Thymus (tissue), 14 donors: ENCODE data around the gene DDX3X. TPM values are rescaled to one million over a fixed set of nuclear protein-coding genes. Genes with fewer than 3 reads are reported as not detected.
A peak's percentile ranks its signal among the peaks of the same experiment; 100 is the strongest.
"Not testable (repeated sequence)": the region's sequence is repeated elsewhere in the genome, so short reads cannot be mapped to it uniquely, and the experiment has no call there.

ENCODE experiments used
- DNase-seq, 9 donors: peaks; one replicate each; pipeline ENCODE4 v3.0.0-alpha.2; 2013; ENCODE audit warnings: low spot score in 9 of 9, low read depth in 6 of 9, missing footprints in 1 of 9
- H3K27ac ChIP-seq, 2 donors: one replicate each; pipeline ENCODE4 v1.5.1; 2013; ENCODE audit warnings: control low read depth in 1 of 2, low read depth in 1 of 2, low read length in 1 of 2, mild to moderate bottlenecking in 1 of 2, moderate library complexity in 1 of 2
- H3K27me3 ChIP-seq, 2 donors: one replicate each; pipeline ENCODE4 v1.5.1; 2013; ENCODE audit warnings: low read length in 1 of 2; ENCODE audit not compliant: control insufficient read depth in 2 of 2, insufficient read depth in 1 of 2
- H3K36me3 ChIP-seq, 2 donors: one replicate each; pipeline ENCODE4 v1.5.1; 2013; ENCODE audit warnings: low read length in 1 of 2, mild to moderate bottlenecking in 1 of 2, moderate library complexity in 1 of 2; ENCODE audit not compliant: control insufficient read depth in 2 of 2, insufficient read depth in 2 of 2
- H3K4me1 ChIP-seq, 2 donors: one replicate each; pipeline ENCODE4 v1.5.1; 2013; ENCODE audit warnings: low read length in 2 of 2; ENCODE audit not compliant: control insufficient read depth in 2 of 2, insufficient read depth in 2 of 2
- H3K4me3 ChIP-seq, 2 donors: one replicate each; pipeline ENCODE4 v1.5.1; 2013; ENCODE audit warnings: low read length in 2 of 2, control low read depth in 1 of 2, mild to moderate bottlenecking in 1 of 2
- H3K9me3 ChIP-seq, 2 donors: one replicate each; pipeline ENCODE4 v1.5.1; 2013; ENCODE audit warnings: low read length in 1 of 2, mild to moderate bottlenecking in 1 of 2; ENCODE audit not compliant: control insufficient read depth in 2 of 2, insufficient read depth in 1 of 2
- WGBS: extraction: QIAGEN DNeasy Blood & Tissue Kit; methylation state at CpG from one replicate; pipeline ENCODE4 v1.1.7; 2013; 5-methylcytosine and 5-hydroxymethylcytosine counted together
- long read RNA-seq, 10 donors: transcript quantifications; one replicate each; lab custom pipeline, GENCODE V29; 2026
- polyA plus RNA-seq: library from polyadenylated mRNA; stranded (reverse); fragments of 200-250 nt; gene quantifications from one replicate; pipeline ENCODE4 v1.2.3, GENCODE V29; 2013
- total RNA-seq: library from RNA; stranded (reverse); fragments of 120-200 nt; gene quantifications from one replicate; pipeline ENCODE4 v1.2.4, GENCODE V29; 2013
- donor health status: healthy.

DDX3X gene
- total RNA-seq (232 TPM), polyA plus RNA-seq (117 TPM)
- long read RNA-seq, donor 1, full-length matches to known transcripts: 2 of 2 reads
- long read RNA-seq, donor 1, partial matches to known transcripts: 0 of 2 reads
- long read RNA-seq, donor 1, other reads (novel, unspliced or antisense): 0 of 2 reads
- long read RNA-seq, donor 2, full-length matches to known transcripts: 51 of 141 reads
- long read RNA-seq, donor 2, partial matches to known transcripts: 90 of 141 reads
- long read RNA-seq, donor 2, other reads (novel, unspliced or antisense): 0 of 141 reads
- long read RNA-seq, donor 3, full-length matches to known transcripts: 30 of 48 reads
- long read RNA-seq, donor 3, partial matches to known transcripts: 18 of 48 reads
- long read RNA-seq, donor 3, other reads (novel, unspliced or antisense): 0 of 48 reads
- long read RNA-seq, donor 4, full-length matches to known transcripts: 20 of 27 reads
- long read RNA-seq, donor 4, partial matches to known transcripts: 7 of 27 reads
- long read RNA-seq, donor 4, other reads (novel, unspliced or antisense): 0 of 27 reads
- long read RNA-seq, donor 5, full-length matches to known transcripts: 52 of 94 reads
- long read RNA-seq, donor 5, partial matches to known transcripts: 42 of 94 reads
- long read RNA-seq, donor 5, other reads (novel, unspliced or antisense): 0 of 94 reads
- long read RNA-seq, donor 6, full-length matches to known transcripts: 29 of 169 reads
- long read RNA-seq, donor 6, partial matches to known transcripts: 140 of 169 reads
- long read RNA-seq, donor 6, other reads (novel, unspliced or antisense): 0 of 169 reads
- long read RNA-seq, donor 7, full-length matches to known transcripts: 18 of 163 reads
- long read RNA-seq, donor 7, partial matches to known transcripts: 145 of 163 reads
- long read RNA-seq, donor 7, other reads (novel, unspliced or antisense): 0 of 163 reads
- long read RNA-seq, donor 8, full-length matches to known transcripts: 9 of 9 reads
- long read RNA-seq, donor 8, partial matches to known transcripts: 0 of 9 reads
- long read RNA-seq, donor 8, other reads (novel, unspliced or antisense): 0 of 9 reads
- long read RNA-seq, donor 9, full-length matches to known transcripts: 24 of 30 reads
- long read RNA-seq, donor 9, partial matches to known transcripts: 6 of 30 reads
- long read RNA-seq, donor 9, other reads (novel, unspliced or antisense): 0 of 30 reads
- long read RNA-seq, donor 10, full-length matches to known transcripts: 15 of 27 reads
- long read RNA-seq, donor 10, partial matches to known transcripts: 12 of 27 reads
- long read RNA-seq, donor 10, other reads (novel, unspliced or antisense): 0 of 27 reads

DNA sequence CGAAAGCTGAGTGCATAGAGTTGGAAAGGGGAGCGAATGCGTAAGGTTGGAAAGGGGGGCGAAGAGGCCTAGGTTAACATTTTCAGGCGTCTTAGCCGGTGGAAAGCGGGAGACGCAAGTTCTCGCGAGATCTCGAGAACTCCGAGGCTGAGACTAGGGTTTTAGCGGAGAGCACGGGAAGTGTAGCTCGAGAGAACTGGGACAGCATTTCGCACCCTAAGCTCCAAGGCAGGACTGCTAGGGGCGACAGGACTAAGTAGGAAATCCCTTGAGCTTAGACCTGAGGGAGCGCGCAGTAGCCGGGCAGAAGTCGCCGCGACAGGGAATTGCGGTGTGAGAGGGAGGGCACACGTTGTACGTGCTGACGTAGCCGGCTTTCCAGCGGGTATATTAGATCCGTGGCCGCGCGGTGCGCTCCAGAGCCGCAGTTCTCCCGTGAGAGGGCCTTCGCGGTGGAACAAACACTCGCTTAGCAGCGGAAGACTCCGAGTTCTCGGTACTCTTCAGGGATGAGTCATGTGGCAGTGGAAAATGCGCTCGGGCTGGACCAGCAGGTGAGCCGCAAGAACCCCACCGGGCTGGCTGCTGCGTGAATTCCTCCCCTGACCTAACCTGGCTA, at the start of gene DDX3X:
DDX3X (plus strand) TSS at position 419 of the 619 bp plus-strand sequence; CDS start at position 510, 91 bp downstream.
- Histone ChIP-seq H3K4me3 (peak within 1 kb of the TSS; percentile 80 to 96), H3K36me3 (peaks cover 0 to 10% of the 10 kb centered on the region in 2 donors), H3K4me1 (peaks cover 3 to 30% of the 10 kb centered on the region in 2 donors), H3K27me3 (peaks cover 0 to 9% of the 10 kb centered on the region in 2 donors), H3K27ac (peak within 1 kb of the TSS; percentile 96 to 99), H3K9me3 (peaks cover 0 to 2% of the 10 kb centered on the region in 2 donors)
- DNase-seq: peak; percentile 79 to 98 (median 84)
- under 1% methylated on average over 47 of the region's 47 CpGs for WGBS

DNA sequence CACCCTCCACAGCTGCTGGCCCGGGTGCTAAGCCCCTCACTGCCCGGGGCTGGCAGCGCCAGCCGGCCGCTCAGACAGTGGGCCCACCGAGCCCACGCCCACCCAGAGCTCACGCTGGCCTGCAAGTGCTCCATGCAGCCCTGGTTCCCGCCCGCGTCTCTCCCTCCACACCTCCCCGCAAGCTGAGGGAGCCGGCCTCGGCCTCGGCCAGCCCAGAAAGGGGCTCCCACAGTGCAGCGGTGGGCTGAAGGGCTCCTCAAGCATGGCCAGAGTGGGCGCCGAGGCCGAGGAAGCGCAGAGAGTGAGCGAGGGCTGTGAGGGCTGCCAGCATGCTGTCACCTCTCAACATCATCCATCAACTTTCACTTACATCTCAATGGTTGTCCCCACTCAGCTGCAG, 48.0 kb upstream of the DDX3X start:
- H3K9me3 ChIP-seq, H3K4me1 ChIP-seq, H3K4me3 ChIP-seq, DNase-seq, H3K27ac ChIP-seq, H3K27me3 ChIP-seq, H3K36me3 ChIP-seq: not testable (repeated sequence)
- 94% methylated on average over 21 of the region's 21 CpGs for WGBS

DNA sequence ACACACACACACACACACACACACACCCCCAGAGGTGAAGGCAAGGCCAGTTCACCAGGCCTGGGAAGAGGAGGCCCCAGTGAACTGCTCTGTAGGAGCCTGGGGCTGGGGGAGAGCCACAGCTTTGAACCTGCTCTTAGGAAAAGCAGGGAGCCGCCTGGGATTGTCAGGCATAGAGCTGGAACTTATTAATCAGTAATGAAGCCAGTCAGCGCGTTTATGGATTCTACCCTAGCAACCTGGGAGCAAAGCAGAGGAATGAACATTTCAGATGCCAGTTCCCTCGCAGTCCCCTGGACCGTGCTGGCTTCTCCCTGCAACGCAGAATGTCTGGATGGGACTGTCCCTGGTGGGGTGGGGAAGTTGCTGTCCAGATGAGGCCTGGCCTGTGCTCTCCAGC, 45.3 kb upstream of the DDX3X start:
- Histone ChIP-seq H3K4me3 (no peak overlapping the region), H3K4me1 (no peaks in the 10 kb centered on the region), H3K9me3 (peaks cover 0 to 3% of the 10 kb centered on the region in 2 donors), H3K27me3 (no peaks in the 10 kb centered on the region), H3K36me3 (no peaks in the 10 kb centered on the region), H3K27ac (no peak overlapping the region)
- WGBS: 96% methylated on average over 6 of the region's 6 CpGs
- no peak for DNase-seq

DNA sequence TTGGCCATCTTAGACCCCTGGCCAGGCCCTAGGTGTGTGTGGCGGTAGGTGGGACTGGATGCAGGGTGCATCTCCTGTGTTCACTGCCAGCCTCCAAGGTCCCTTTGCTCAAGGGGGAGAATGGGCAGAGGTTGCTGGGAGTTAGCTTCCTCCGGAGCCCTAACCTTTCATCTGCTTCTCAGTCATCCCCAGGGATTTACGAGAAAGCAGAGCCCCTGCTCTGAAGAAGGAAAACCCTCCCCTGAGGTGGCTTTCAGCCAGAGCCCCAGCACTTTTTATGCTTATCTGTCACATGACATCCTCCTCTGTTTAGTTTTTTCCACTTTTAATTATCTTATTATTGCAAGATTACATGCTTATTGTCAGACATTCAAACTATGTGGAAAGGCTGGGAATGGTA, 44.9 kb upstream of the DDX3X start:
- Histone ChIP-seq H3K4me1 (no peaks in the 10 kb centered on the region), H3K36me3 (no peaks in the 10 kb centered on the region), H3K9me3 (peaks cover 0 to 3% of the 10 kb centered on the region in 2 donors), H3K27me3 (no peaks in the 10 kb centered on the region), H3K4me3 (no peak overlapping the region), H3K27ac (no peak overlapping the region)
- WGBS: 89% methylated on average over 3 of the region's 3 CpGs
- no peak for DNase-seq

DNA sequence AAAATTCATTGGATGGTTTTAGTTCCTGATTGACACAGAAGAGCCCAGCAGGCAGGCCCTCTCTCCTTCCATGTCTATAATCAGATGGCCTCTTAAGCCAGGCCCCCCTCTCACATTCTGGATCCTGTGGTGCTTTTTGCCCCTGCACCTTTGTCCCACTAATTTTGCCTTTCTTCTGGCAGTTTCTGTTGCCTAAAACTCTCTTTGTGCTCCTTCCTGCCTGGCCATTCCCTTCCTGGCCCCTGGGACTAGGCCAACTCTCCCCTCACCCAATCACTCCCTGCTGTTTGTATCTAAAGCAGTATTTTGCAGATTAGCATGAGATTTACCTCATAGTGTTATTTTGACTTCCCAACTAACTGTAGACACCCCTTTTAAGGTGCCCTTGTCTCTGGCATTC, 42.7 kb upstream of the DDX3X start:
- Histone ChIP-seq H3K9me3 (peaks cover 0 to 3% of the 10 kb centered on the region in 2 donors), H3K27me3 (no peaks in the 10 kb centered on the region), H3K4me3 (no peak overlapping the region), H3K4me1 (no peaks in the 10 kb centered on the region), H3K27ac (no peak overlapping the region), H3K36me3 (no peaks in the 10 kb centered on the region)
- DNase-seq: no peak

DNA sequence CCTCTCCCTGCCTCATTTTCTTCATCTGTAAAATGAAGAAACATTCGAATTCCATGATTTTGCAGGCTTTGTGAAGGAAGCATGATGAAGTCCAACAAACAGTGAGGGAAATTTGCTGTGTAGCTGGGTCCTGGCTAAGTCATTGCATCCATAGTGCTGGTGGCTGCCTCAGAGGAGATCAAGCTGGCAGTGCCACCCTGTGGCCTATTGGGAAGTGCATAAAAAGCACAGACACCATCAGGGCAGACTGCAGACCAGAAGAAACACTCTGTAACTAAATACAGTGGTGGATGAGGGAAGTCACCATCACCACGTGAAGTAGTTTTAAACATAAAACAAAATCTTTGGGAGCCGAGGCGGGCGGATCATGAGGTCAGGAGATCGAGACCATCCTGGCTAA, 40.7 kb upstream of the DDX3X start:
- no peak for DNase-seq
- no peak overlapping the region for H3K27ac ChIP-seq
- H3K4me3 ChIP-seq: no peak overlapping the region
- H3K36me3 ChIP-seq: no peaks in the 10 kb centered on the region
- H3K4me1 ChIP-seq: no peaks in the 10 kb centered on the region
- H3K27me3 ChIP-seq: no peaks in the 10 kb centered on the region
- WGBS: 91% methylated on average over 6 of the region's 6 CpGs
- peaks cover 0 to 3% of the 10 kb centered on the region in 2 donors for H3K9me3 ChIP-seq

DNA sequence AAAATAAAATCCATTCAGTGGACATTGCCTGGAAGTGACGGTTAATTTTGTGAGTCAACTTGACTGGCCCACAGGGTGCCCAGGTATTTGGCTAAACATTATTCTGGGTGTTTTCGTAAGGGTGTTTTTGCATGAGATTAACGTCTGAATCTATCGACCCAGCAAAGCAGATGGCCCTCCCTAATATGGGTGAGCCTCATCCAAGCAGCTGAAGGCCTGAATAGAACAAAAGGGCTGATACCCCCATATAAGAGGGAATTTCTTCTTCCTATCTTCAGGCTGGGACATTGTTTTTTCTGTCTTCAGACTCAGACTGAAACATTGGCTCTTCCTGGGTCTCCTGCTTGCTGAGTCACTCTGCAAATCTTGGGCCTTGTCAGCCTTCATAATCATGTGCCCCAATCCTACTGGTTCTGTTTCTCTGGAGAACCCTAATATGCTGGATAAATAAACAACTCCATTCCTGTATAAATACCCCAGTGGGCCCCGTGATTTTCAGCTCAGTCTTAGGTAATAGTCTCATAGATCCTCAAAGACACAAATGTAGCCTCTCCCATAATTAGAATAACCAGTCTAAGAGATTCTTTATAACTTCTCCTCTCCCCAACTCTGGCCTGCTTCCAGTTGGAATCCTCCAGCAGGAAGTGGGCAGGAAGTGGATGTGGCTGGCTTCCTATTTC, 33.1 kb upstream of the DDX3X start:
- Histone ChIP-seq H3K27me3 (no peaks in the 10 kb centered on the region), H3K4me3 (no peak overlapping the region), H3K9me3 (no peaks in the 10 kb centered on the region), H3K36me3 (no peaks in the 10 kb centered on the region), H3K4me1 (no peaks in the 10 kb centered on the region), H3K27ac (peak overlapping the region in 1 of 2 donors; percentile 17)
- 93% methylated on average over 5 of the region's 5 CpGs for WGBS
- DNase-seq: no peak

DNA sequence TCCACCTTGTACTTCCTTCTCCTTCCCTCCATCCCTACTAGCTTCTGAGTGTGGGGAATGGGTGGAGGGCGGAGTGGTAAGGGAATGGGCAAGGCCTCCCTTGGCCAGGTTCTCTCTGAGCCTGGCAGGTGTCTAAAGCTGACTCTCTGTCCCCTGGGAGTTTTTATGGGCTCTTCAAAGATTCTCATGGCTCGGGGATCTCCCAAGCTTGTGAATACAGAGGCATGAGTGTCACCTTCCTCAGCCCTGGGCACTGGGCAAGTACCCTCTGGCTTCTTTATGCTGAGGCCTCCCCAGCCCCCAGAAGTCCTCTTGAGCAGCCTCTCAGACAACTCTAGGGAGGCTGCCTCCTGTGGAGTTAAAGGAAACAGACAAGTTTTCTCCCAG, 32.5 kb upstream of the DDX3X start:
- no peak for DNase-seq
- no peaks in the 10 kb centered on the region for H3K4me1 ChIP-seq
- H3K27ac ChIP-seq: peak overlapping the region in 1 of 2 donors; percentile 17
- no peaks in the 10 kb centered on the region for H3K9me3 ChIP-seq
- H3K36me3 ChIP-seq: no peaks in the 10 kb centered on the region
- H3K4me3 ChIP-seq: no peak overlapping the region
- 89% methylated on average over 2 of the region's 2 CpGs for WGBS
- H3K27me3 ChIP-seq: no peaks in the 10 kb centered on the region
